NCI-H2196 (cell line): ENCODE measurements around the gene PEPD.

ENCODE experiments used
- DNase-seq: peaks from one replicate; lab custom pipeline; 2025; ENCODE audit not compliant: unreplicated experiment; lab: John Stamatoyannopoulos, UW

The PEPD gene

GRCh38 chr19:33546656-33547055, 25.1 kb upstream of the PEPD start:
- DNase-seq, result no peak

GRCh38 chr19:33545217-33545981, 23.8 kb upstream of the PEPD start:
- DNase-seq, result no peak

DNA sequence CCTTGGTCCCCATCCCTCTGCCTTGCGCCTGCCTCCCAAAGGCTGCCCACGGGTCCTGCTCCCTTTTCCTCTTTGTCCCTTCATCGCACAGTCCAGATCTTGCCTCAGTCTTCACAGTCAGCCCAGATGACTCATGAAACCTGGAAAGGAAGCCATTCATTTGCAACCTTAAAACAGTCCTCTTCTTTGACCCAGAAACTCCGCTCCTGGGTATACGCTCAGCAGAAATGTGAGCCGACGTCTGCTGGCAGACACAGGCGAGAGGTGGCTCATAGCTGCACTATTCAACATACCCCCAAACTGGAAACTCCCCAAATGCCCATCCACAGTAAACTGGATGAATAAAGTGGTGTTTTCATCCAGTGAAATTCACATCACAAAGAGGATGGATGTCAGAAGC, 13.6 kb upstream of the PEPD start:
- DNase-seq, result no peak

DNA sequence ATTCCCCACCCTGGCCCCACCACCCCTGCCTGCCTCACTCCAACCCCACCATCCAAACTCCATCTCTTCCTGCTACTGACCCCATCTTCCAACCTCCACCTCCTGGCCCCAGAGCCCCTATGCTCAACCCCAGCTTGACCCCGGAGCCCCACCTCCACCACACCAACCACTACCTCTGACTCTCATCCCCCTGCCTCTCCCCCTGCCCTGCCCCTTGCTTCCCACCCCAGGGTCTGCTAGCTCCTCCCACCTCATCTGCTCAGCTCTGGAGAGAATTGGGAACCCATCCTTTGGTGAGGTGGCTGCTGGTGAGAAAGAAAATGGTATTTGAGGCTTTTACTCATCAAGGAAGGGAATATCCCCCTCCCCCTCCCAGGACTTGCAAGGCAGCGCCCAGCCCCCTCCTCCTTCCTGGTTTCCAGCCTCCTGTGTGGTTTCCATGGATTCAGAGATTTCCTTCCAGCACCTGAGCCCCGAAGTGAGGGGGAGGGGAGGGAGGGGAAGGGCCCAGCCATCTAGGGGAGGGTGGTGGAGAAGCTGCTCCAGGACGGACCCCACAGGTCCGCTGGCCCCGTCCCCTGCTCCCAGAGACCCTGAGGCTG, 11.4 kb upstream of the PEPD start:
- no peak for DNase-seq

GRCh38 chr19:33530842-33531241, 9.3 kb upstream of the PEPD start:
- no peak for DNase-seq

GRCh38 chr19:33530296-33530695, 8.7 kb upstream of the PEPD start:
- no peak for DNase-seq

DNA sequence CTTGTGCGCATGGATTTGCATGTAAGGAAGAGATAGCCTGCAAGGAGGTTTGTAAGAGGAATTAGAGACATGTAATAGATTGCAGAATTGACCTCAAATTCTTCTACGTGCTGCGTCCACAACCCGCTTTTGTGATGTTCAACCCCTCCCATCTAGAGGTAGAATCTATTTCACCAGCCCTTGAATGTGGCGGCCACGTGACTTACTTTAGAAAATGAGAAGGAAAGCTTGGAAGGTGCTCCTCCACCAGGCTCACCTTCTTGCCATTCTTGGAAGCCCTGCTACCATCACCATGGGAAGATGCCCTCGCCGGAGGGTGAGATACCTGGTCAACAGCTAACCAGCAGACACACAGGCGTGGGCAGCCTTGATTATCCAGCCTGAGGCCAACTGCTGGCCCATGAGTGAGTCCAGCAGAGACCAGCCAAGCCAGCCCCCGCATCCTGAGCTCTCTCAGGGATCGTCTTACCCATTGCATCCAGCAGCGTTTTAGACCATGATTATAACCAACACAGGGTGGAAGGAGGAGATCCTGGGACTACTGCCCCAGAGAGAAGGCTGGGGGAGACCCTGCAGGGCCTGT, 7.6 kb upstream of the PEPD start:
- no peak for DNase-seq

DNA sequence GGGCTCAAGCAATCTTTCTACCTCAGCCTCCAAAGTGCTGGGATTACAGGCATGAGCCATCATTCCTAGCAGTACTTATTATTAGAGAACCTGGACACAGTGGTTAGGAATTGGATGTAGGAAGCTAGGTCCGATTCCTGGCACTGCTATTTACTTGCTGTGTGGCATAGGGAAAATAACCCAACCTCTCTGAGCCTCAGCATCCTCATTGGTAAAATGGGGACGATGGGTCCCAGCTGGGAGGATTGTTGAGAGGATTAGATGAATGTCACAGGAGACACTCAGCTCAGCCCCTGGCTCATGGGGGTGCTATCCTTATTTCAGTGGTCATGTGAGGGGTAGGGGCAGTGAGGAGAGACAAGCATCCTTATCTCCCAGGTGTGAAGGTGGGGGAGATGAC, 6.8 kb upstream of the PEPD start:
- DNase-seq, result no peak

DNA sequence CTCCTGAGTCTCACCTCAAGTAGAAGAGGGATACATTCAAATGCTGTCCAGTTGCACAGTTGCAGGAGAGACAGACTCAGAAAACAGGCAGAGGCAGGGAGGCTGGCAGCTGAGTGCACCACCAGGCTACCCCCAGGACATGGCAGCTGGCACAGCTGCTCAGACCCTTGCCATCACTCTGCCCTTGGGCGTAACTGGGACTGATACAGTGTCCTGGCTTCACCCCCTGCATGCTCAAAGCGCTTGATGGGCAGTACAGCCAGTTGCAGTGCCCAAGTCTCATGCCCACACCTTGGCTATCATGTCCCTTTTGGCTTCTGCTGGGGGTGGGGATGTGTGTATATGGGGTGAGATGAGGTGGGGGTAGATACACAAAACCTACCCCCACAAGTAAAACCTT, 5.5 kb upstream of the PEPD start:
- DNase-seq, result no peak

- no peak for DNase-seq
Measured at GRCh38 chr19:33524024-33524664, 2.6 kb upstream of the PEPD start.

DNA sequence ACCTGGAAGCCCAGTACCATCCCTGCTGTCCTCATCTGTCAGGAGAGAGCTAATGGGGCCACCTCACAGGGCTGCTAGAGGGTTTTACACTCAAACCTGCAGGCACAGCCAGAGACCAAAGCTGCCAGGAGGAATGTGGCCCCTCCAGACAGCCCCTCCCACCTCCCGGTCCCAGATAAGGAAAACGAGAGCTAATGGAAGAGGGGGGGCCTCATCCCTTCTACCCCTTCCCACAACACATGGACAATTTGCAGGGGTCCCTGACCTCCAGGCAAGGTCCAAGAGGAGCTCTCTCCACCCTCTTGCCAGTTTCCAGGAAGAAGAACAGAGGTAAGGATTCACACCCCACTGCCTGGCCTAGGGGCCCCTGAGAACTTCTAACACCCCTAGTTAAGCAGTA, 1.6 kb upstream of the PEPD start:
- no peak for DNase-seq

GRCh38 chr19:33522371-33522662, 726 bp upstream of the PEPD start:
- no peak for DNase-seq

DNA sequence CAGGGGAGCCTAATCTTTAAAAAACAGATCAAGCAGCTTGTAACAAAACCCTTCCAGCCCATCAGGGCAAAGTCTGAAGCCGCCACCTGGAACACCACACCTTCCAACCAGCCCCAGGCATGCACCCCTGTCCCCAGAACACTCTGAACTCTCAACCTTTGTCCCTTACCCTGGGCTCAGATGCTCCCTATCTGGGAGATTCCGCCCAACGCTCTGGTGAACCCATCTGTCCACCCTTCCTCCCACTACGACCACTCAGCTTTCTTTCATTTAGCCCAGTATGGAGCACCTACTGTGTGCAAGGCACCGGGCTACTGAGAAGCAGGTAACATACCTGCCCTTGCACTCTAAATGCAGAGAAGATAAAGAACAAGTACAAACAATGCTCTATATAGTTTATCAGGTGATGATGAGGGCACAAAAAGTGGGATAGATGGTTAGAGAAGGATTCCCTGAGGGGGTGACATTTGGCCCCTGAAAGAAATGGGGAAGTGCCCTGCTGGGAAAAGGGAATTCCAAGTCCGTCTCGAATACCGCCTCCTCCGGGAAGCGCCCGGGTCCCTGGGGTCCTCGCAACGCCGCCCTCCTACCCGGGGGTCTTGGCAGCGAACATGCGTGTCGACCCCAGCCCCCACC, 629 bp downstream of the PEPD start:
- no peak for DNase-seq

DNA sequence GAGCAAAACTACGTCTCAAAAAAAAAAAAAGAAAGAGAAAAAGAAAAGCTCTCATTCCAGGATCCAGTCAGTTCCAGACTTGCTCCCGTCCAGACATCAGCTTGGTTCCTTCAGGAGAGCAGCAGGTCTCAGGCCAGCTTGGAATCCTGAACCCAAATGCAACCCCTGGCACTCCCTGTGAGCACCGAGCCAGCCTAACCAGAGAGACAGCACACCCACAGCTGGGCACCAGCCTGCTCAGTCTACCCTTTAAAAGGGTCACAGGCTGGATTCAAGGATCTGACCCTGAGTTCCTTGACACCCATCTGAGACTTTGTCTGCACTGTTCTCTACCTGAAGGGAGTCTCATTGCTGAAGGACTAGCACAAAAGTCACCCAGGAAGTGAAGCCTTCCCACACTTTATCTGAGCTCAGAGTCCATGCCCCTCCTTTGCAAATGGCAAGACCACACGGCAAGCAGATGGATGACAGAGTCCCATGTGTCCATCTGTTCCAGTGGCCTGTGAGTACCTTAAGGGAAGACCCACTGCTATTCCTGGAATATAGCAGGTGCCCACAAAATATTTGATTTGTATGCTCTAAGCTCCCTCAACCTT, 1.4 kb downstream of the PEPD start:
- no peak for DNase-seq

GRCh38 chr19:33519416-33519815, 2.2 kb downstream of the PEPD start:
- DNase-seq, result no peak

DNA sequence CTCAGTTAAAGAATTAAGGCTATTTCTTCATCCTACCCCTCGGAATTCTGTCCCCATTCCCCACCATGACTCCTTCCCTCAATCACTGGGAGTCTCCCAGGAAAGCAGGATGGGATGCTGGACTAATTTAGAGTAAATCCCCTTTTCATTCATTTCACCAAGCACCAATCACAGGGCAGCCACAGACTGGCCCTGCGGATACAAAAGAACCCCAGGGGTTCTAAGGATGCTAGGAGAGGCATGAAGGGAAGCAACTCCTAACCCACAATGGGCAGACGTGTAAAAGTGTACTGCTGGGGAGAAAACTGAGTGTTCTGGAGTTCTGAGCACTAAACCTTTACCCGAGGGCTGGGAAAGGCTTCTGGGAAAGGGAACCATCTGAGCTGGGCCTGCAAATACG, 3.0 kb downstream of the PEPD start:
- DNase-seq, result no peak

DNA sequence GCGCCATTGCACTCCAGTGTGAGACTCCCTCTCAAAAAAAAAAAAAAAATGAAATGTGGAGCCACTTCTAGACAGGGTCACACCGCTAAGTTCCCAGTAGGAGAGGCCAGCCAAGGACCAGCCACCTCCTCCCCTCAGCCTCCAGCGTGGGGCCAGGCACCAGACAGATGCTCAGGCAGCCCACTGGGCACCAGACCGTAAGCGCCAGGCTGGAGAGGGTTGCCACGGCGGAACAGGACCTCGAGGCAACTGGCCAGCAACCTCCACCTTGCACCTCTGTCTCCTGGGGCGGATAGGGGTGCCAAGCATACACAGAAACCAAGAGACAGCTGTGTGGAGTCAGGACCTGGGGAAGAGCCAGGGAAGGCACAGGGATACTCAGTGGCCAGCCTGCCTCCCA, 3.7 kb downstream of the PEPD start:
- no peak for DNase-seq

DNA sequence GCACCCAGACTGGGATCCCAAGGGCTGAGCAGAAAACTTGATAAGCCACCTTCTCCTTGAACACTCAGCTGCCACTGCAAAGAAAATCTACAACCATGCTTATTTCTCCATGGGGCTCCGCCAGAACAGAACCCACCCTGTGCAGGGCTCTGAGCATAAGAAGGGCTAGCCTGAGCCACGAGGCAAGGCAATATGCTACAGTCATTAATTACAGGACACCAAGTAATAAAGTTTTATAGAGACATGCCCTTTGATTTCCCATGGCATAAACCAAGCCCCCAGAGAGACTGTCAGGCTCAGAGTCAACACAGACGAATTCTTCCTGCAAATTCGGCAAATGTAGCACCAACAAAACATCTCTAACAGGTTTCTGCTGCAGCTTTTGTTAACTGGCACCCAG, 5.7 kb downstream of the PEPD start:
- no peak for DNase-seq

GRCh38 chr19:33514885-33515551, 6.6 kb downstream of the PEPD start:
- no peak for DNase-seq

GRCh38 chr19:33513424-33513823, 8.2 kb downstream of the PEPD start:
- no peak for DNase-seq

DNA sequence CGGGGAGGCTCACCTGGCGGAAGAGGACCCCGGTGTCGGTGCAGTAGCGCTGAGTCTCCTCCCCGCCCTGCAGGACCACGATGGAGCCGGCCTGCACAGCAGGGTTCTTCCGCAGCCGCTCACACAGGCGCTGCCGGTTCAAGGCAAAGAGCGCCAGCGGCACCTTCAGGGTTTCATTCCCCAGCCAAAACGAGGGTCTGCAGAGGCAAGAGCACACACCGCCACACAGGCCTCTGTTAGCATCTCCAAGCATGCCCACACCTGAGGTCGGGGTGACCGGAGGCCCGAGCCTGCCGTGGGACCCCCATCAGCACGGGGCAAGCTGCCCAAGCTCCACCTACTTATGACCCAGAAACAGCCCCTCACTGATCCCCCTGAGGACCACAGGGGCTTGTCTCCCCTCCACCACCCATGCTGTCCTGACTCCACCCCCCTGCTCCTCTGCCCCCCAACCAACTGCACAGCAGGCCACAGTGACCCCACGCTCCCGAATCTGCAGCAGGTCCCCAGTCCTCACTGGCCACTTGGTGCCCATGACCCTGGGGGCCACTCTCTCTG, 8.9 kb downstream of the PEPD start:
- DNase-seq, result no peak
